K562 (cell line): ENCODE measurements around the gene CNIH4. TPM values are rescaled to one million over a fixed set of nuclear protein-coding genes. Genes with fewer than 3 reads are reported as not detected.
A peak's percentile ranks its signal among the peaks of the same experiment; 100 is the strongest.

Source experiments
- ETV1 ChIP-seq: fragments of 450-650 bp; conservative IDR thresholded peaks from 2 replicates; pipeline ENCODE4 v1.6.1; 2016; ENCODE audit warnings: missing genetic modification characterization, control low read depth, low read depth, missing compliant biosample characterization
- HNRNPUL1 ChIP-seq: fragments of 200-400 bp; formaldehyde crosslinking; IDR thresholded peaks from 2 replicates; pipeline ENCODE4 v1.6.1; 2017; ENCODE audit warnings: low read length
- ILK ChIP-seq: fragments of 450-650 bp; IDR thresholded peaks from 2 replicates; pipeline ENCODE4 v1.6.1; 2016; ENCODE audit warnings: missing genetic modification characterization, low read depth, mild to moderate bottlenecking, missing compliant biosample characterization, moderate library complexity, borderline replicate concordance
- LCOR ChIP-seq: sonication (generic); formaldehyde crosslinking; IDR thresholded peaks from 2 replicates; pipeline ENCODE4 v1.8.0; 2022; ENCODE audit warnings: mild to moderate bottlenecking, missing genetic modification reagents
- MBD2 ChIP-seq: sonication (generic); IDR thresholded peaks from 2 replicates; pipeline ENCODE4 v1.6.1; 2016; ENCODE audit warnings: low read depth, borderline replicate concordance
- MEF2D ChIP-seq: conservative IDR thresholded peaks from 2 replicates; pipeline ENCODE4 v1.6.1; 2016; ENCODE audit warnings: low read depth, missing genetic modification characterization, missing compliant biosample characterization
- MTF1 ChIP-seq: fragments of 250-450 bp; sonication (Bioruptor Pico); IDR thresholded peaks from 2 replicates; pipeline ENCODE4 v1.9.0; 2021; ENCODE audit warnings: moderate library complexity, mild to moderate bottlenecking, inconsistent platforms, borderline replicate concordance
- POLR3G ChIP-seq: IDR thresholded peaks from 2 replicates; pipeline ENCODE4 v1.6.1; 2011; ENCODE audit not compliant: insufficient read length, insufficient replicate concordance; ENCODE audit errors: extremely low read depth
- PTBP1 ChIP-seq: fragments of 200-400 bp; formaldehyde crosslinking; IDR thresholded peaks from 2 replicates; pipeline ENCODE4 v1.6.1; 2017; ENCODE audit warnings: low read depth, low read length
- RCOR1 ChIP-seq, 2 experiments: IDR thresholded peaks; 2 replicates each; pipeline ENCODE4 v1.6.1; 2012; ENCODE audit warnings: low read depth in 2 of 2, low read length in 2 of 2, borderline replicate concordance in 1 of 2, improper control_type of control experiment in 1 of 2
- ZBTB1 ChIP-seq: sonication (generic); formaldehyde crosslinking; IDR thresholded peaks from 2 replicates; pipeline ENCODE4 v1.8.1; 2023; ENCODE audit warnings: missing genetic modification reagents, low read depth, mild to moderate bottlenecking, borderline replicate concordance
- ZC3H4 ChIP-seq: sonication (generic); formaldehyde crosslinking; IDR thresholded peaks from 2 replicates; pipeline ENCODE4 v1.9.0; 2021; ENCODE audit warnings: missing genetic modification reagents, borderline replicate concordance
- ZNF764 ChIP-seq: fragments of 250-450 bp; sonication (Bioruptor Pico); IDR thresholded peaks from 2 replicates; pipeline ENCODE4 v1.4.0; 2020; ENCODE audit warnings: low read depth, mild to moderate bottlenecking, moderate library complexity
- polyA plus RNA-seq, 8 experiments: library from polyadenylated mRNA; depleted of rRNA in 4 of 8; stranded (reverse) in 5 of 8; unstranded in 3 of 8; fragments of >200 nt; fragmentation: Nextera tagmentation in 2 of 8; fragmentation: Illumina TruSeq in 1 of 8; extraction: Ambion mirVana in 2 of 8; extraction: Trizol in 1 of 8; gene quantifications; 2 replicates each; pipeline versions ENCODE4 v1.2.1 to v1.2.3, GENCODE V29; 2011 to 2014; ENCODE audit warnings: inconsistent platforms in 1 of 8, missing spikeins in 1 of 8
- total RNA-seq, 7 experiments: library from RNA; depleted of rRNA in 6 of 7; stranded (reverse); fragments of >200 nt in 6 of 7; fragmentation: Illumina TruSeq in 2 of 7; extraction: Trizol in 2 of 7; gene quantifications; 2 replicates each; pipeline versions ENCODE4 v1.2.1 to v1.2.3, GENCODE V29; 2011 to 2021; ENCODE audit warnings: low replicate concordance in 1 of 7
- TF ChIP-seq, protein P1 (sequence below), 2 experiments: fragments of 450-650 bp; IDR thresholded peaks; 2 replicates each; pipeline ENCODE4 v1.6.1; 2016; ENCODE audit warnings: mild to moderate bottlenecking in 2 of 2, borderline replicate concordance in 1 of 2, low read depth in 1 of 2, moderate library complexity in 1 of 2
- TF ChIP-seq, protein P2 (sequence below): fragments of 450-650 bp; IDR thresholded peaks from 2 replicates; pipeline ENCODE4 v1.6.1; 2016; ENCODE audit warnings: antibody characterized with exemption
- TF ChIP-seq, protein P3 (sequence below): IDR thresholded peaks from 2 replicates; pipeline ENCODE4 v1.6.1; 2012; ENCODE audit warnings: low read depth, low read length, improper control_type of control experiment, borderline replicate concordance

Gene CNIH4
- total and polyA plus RNA-seq, 9 of the 15 experiments (the other 6 are each of a cell fraction or from before 2014, with no cell fraction given), result 41.3 to 266 (median 61.1) TPM

DNA sequence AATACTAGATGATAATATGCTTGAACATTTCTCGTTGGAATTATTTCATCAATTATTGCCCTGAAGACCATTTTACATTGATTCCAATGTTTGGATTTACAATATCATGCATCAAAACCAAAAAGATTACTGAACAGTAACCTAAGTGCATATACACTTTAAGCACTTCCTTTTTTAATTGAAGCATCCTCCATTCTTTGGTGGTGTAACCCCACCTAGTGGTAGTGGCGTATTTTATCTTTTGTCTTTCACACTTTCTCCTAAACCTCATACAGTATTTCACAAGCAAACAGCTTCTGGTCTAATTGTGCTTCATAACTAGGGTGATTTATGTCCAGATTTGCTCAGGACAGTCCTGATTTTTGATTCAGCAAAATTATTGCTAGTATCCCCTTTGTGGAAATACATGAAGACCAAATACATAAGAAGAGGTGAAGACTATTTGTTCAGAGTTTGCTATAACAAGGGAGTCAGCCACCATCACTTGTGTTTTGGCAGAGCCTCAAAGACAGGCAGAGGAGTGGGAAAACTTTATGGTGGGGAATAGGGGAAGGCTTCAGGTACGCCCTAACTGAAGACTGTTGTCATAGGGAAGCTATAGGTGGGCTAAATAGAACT, 23.3 kb upstream of the CNIH4 start (continued):
- TF ChIP-seq, protein P1, sequence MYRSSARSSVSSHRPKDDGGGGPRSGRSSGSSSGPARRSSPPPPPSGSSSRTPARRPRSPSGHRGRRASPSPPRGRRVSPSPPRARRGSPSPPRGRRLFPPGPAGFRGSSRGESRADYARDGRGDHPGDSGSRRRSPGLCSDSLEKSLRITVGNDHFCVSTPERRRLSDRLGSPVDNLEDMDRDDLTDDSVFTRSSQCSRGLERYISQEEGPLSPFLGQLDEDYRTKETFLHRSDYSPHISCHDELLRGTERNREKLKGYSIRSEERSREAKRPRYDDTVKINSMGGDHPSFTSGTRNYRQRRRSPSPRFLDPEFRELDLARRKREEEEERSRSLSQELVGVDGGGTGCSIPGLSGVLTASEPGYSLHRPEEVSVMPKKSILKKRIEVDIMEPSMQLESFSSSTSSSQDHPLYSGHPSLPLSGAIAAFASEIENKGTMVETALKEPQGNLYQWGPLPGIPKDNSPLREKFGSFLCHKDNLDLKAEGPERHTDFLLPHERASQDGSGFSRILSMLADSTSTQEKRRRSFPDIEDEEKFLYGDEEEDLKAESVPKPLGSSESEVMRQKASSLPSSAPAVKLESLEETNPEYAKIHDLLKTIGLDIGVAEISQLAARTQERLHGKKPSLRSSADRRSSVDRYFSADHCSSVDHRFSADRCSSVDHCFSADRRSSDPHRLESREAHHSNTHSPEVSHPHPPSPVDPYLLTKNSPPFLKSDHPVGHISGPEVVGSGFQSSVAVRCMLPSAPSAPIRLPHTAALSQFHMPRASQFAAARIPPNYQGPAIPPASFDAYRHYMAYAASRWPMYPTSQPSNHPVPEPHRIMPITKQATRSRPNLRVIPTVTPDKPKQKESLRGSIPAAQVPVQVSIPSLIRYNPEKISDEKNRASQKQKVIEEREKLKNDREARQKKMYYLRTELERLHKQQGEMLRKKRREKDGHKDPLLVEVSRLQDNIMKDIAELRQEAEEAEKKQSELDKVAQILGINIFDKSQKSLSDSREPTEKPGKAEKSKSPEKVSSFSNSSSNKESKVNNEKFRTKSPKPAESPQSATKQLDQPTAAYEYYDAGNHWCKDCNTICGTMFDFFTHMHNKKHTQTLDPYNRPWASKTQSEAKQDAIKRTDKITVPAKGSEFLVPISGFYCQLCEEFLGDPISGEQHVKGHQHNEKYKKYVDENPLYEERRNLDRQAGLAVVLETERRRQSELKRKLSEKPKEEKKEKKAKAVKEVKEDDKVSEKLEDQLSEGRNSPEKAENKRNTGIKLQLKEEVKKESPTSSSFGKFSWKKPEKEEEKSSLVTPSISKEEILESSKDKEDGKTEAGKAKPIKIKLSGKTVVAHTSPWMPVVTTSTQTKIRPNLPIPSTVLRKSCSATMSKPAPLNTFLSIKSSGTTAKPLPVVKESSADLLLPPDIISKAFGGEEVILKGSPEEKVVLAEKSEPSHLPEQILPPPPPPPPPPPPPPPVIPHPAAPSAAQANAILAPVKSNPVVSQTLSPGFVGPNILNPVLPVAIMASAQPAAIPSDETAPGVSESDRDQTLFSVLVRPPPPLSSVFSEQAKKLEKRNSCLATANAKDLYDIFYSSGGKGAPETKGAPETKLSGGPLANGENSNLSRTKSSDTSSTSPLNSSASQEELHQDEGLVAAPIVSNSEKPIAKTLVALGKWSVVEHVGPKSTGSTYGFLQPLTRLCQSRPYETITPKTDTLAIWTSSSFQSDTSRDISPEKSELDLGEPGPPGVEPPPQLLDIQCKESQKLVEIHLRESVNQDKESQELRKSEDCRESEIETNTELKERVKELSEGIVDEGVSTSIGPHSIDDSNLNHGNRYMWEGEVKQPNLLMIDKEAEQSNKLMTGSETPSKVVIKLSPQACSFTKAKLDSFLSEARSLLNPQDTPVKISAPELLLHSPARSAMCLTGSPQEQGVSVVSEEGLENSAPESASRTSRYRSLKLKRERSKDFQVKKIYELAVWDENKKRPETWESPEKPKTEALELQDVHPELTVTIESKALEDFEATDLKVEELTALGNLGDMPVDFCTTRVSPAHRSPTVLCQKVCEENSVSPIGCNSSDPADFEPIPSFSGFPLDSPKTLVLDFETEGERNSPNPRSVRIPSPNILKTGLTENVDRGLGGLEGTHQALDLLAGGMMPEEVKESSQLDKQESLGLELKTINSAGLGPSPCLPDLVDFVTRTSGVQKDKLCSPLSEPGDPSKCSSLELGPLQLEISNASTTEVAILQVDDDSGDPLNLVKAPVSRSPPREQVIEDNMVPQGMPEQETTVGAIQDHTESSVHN (IDR thresholded peaks at IDR 0.05; ENCODE audit: borderline replicate concordance in 1 of 2, low read depth in 1 of 2), result peak in 1 of 2 experiments; percentile 45; a peak in 1 of 4 replicates
- TF ChIP-seq ETV1 (tag) (0 out of 2 replicates have a peak, but pooled peaks have one; percentile 20), MEF2D (tag) (no peak), PTBP1 (no peak), ZBTB1 (CRISPR knock-in tag) (no peak), POLR3G (no peak), ILK (no peak), LCOR (CRISPR knock-in tag) (peak; percentile 52; the same call in 1 of the 2 replicates), ZC3H4 (CRISPR knock-in tag) (no peak), ZNF764 (CRISPR knock-in tag) (no peak), MTF1 (CRISPR knock-in tag) (no peak), HNRNPUL1 (no peak), RCOR1 (IDR thresholded peaks at IDR 0.05; ENCODE audit: borderline replicate concordance in 1 of 2, low read depth in 2 of 2, low read length in 2 of 2) (peak in 1 of 2 experiments; percentile 63; a peak in 1 of 4 replicates), MBD2 (no peak)
- TF ChIP-seq, protein P2, sequence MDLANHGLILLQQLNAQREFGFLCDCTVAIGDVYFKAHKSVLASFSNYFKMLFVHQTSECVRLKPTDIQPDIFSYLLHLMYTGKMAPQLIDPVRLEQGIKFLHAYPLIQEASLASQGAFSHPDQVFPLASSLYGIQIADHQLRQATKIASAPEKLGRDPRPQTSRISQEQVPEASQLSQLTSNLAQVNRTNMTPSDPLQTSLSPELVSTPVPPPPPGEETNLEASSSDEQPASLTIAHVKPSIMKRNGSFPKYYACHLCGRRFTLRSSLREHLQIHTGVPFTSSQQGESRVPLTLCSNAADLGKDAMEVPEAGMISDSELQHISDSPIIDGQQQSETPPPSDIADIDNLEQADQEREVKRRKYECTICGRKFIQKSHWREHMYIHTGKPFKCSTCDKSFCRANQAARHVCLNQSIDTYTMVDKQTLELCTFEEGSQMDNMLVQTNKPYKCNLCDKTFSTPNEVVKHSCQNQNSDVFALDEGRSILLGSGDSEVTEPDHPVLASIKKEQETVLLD, result no peak
- TF ChIP-seq, protein P3, sequence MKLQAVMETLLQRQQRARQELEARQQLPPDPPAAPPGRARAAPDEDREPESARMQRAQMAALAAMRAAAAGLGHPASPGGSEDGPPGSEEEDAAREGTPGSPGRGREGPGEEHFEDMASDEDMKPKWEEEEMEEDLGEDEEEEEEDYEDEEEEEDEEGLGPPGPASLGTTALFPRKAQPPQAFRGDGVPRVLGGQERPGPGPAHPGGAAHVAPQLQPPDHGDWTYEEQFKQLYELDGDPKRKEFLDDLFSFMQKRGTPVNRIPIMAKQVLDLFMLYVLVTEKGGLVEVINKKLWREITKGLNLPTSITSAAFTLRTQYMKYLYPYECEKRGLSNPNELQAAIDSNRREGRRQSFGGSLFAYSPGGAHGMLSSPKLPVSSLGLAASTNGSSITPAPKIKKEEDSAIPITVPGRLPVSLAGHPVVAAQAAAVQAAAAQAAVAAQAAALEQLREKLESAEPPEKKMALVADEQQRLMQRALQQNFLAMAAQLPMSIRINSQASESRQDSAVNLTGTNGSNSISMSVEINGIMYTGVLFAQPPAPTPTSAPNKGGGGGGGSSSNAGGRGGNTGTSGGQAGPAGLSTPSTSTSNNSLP, result peak; percentile 59; the same call in 1 of the 2 replicates
